Fibroblast of the aortic adventitia (primary cell): ENCODE results near the gene RPL31. TPM values are rescaled to one million over a fixed set of nuclear protein-coding genes. Genes with fewer than 3 reads are reported as not detected.

Source experiments
- DNase-seq: peaks from one replicate; pipeline ENCODE4 v3.0.0-alpha.2; 2010; ENCODE audit warnings: low read depth
- H3K4me3 ChIP-seq: 2 replicates; pipeline ENCODE4 v1.5.1; 2011; ENCODE audit warnings: low read depth, mild to moderate bottlenecking, control low read depth, low read length, moderate library complexity
- CTCF ChIP-seq: IDR thresholded peaks from 2 replicates; pipeline ENCODE4 v1.5.1; 2011; ENCODE audit warnings: mild to moderate bottlenecking, low read length, control low read depth, inconsistent platforms; ENCODE audit not compliant: insufficient read depth
- total RNA-seq: library from RNA; depleted of rRNA; stranded (reverse); fragments of >200 nt; gene quantifications from 2 replicates; pipeline ENCODE4 v1.2.3, GENCODE V29; 2012; ENCODE audit warnings: low replicate concordance

The RPL31 gene
- total RNA-seq, 1 donor = 1,869 TPM

- TF ChIP-seq CTCF = no peak
- DNase-seq = no peak
These were observed 11.3 kb upstream of the RPL31 start for GRCh38 chr2:100990650-100991403.

GRCh38 chr2:100991404-100991773 lies 10.7 kb upstream of the RPL31 start:
- no peak for DNase-seq
- no peak overlapping the region for H3K4me3 ChIP-seq
- TF ChIP-seq CTCF = no peak

More at GRCh38 chr2:100990650-100991403, 11.3 kb upstream of the RPL31 start:
- no peak overlapping the region for H3K4me3 ChIP-seq

GRCh38 chr2:100992262-100992661 lies 9.8 kb upstream of the RPL31 start:
- no peak for TF ChIP-seq CTCF
- no peak overlapping the region for H3K4me3 ChIP-seq
- DNase-seq = no peak

- H3K4me3 ChIP-seq = no peak overlapping the region
- no peak for DNase-seq
- no peak for TF ChIP-seq CTCF
These were observed 8.8 kb upstream of the RPL31 start for GRCh38 chr2:100993294-100993693.

GRCh38 chr2:100995309-100996075 lies 6.6 kb upstream of the RPL31 start:
- TF ChIP-seq CTCF = no peak
- DNase-seq = no peak
- H3K4me3 ChIP-seq = no peak overlapping the region

DNA sequence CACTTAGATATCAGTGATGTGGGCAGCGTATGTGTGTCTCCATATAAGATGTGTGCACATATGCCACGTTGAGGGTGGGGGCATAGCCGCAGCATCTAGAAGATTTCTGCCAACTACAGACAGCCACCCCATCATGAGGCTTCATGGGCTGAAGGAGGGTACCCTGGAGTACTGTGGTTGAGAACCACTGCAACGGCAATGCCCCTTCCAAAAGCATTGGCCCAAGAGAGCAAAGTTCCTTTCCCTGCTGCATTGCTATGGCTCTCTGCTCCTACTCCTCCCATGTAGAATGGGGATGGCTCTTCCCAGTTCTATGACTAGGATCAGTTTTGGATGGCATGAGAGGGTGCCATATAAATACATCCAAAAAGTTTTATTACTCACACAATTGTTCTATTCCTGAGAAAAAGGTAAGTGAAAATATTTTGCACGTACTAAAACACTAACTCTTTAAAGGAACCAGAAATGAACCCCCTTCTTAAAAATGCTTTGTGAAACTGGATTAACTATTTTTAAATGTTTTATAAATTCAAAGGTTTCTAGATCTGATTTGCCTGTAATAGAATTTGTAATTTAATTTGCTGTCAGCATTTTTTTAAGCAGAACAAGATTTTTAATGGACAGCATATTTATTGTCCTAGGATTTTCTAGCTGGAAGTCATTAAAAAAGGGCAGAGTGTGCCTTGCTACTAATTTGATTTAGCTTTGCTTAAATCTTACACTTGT lies 4.4 kb upstream of the RPL31 start:
- no peak overlapping the region for H3K4me3 ChIP-seq
- no peak for TF ChIP-seq CTCF
- DNase-seq = no peak
